ENCODE measurements around the gene SLC66A2.

Gene SLC66A2

DNA sequence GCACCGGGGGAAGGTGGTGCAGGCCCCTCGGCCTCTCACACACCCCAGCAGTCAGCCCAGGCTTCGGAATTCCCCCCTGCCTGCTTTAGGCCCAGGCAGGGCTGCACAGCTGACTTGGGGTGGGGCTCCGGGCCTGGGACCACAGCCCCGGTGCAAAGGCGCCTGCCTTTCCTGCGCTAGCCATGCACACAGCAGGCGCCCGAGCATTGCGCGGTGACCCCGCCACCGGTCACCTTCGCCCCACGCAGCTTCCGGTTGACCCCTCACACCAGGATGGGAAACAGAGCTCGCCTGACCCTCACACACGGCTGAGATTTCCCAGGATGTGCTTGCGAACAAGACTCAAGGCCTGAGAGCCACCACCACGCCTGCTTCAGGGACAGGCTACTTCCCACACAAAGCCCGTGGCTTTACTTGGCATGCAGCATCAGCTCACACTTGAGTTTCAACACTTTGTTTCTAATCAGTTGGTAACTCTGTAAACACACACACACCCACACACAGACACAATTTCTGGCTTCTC, 46.0 kb downstream of the SLC66A2 start:
- no peak overlapping the region for H3K9ac ChIP-seq (ENCODE audit: low read depth, low read length)

DNA sequence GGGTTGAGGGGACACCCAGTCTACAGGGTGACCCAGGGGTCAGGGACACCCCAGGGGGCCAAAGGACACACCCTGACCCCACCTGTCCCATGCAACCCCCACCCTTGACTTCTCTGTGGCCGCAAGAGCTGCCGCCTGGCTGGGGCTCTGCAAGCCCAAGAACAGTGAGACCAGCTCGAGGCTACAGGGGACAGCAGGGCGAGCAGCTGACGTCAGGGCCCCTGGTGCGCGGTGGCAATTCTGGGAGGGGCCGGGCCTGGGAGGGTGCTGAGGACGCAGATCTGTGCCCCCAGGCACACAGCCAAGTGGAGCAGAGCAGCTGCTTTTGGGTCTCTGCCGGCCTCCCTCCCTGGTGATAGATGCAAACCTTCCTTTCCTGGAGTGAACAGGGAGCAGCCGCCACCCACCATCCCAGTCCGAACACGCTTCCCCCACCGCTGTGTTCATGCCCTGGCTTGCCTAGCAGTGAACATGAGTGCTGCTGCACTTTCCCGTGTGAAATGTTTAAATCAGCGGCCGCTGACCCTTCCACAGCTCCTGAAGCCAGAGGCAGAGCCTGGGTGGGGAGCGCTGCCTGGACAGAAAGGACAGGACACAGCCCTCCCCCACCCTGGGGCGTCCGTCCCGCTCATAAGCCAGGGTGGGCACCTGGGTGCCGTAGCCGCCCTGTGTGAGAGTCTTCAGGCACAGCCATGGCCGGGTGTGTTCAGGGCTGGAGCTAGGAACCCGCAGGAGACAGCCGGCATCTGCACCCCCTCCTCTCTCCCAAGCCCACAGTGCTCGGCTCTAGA, 46.9 kb downstream of the SLC66A2 start:
- peaks cover 10% of the 10 kb centered on the region for H3K9me3 ChIP-seq (ENCODE audit: control insufficient read depth, insufficient read depth, low read length)
- no peaks in the 10 kb centered on the region for H3K4me1 ChIP-seq (ENCODE audit: control insufficient read depth, insufficient read depth, low read length)
- no peaks in the 10 kb centered on the region for H3K27me3 ChIP-seq (ENCODE audit: control insufficient read depth, insufficient read depth, low read length)
- H3K4me3 ChIP-seq (ENCODE audit: low read depth, low read length): no peak overlapping the region
- no peak overlapping the region for H3K9ac ChIP-seq (ENCODE audit: low read depth, low read length)
- H3K36me3 ChIP-seq (ENCODE audit: control insufficient read depth, insufficient read depth, low read length): no peaks in the 10 kb centered on the region; the same call in 1 of the 2 replicates
- H3K27ac ChIP-seq (ENCODE audit: low read depth, low read length): no peak overlapping the region

More for the DNA sequence above, 46.0 kb downstream of the SLC66A2 start:
- peaks cover 2% of the 10 kb centered on the region; the same call in 1 of the 2 replicates for H3K9me3 ChIP-seq (ENCODE audit: control insufficient read depth, insufficient read depth, low read length)
- H3K4me1 ChIP-seq (ENCODE audit: control insufficient read depth, insufficient read depth, low read length): no peaks in the 10 kb centered on the region
- H3K4me3 ChIP-seq (ENCODE audit: low read depth, low read length): no peak overlapping the region
- no peak overlapping the region for H3K27ac ChIP-seq (ENCODE audit: low read depth, low read length)
- H3K36me3 ChIP-seq (ENCODE audit: control insufficient read depth, insufficient read depth, low read length): no peaks in the 10 kb centered on the region; the same call in 1 of the 2 replicates
- no peaks in the 10 kb centered on the region for H3K27me3 ChIP-seq (ENCODE audit: control insufficient read depth, insufficient read depth, low read length)

DNA sequence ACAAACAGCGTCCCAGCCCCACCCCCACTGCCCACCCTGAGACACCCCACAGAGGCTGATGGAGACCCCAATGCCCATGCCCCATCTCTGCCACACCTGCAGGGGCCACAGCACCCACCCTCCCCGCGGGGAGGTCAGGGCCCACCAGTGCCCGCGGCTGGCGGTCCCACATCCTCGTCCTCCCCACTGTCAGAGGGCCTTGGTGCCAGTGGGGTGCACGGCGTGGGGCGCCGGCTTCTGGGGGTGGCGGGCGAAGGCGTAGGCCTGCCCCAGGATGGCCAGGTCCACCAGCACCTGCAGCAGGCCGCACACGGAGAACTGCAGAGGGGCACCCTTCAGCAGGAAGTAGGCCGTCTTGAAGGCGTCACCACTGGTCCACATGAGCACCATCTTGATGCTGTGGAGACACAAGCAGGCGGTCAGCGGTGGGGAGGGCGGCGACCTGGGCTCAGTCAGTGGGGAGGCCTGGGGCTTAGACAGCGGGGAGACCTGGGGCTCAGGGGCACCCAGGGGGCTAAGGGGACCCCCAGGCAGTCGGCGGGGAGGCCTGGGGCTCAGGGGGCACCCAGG, 47.6 kb downstream of the SLC66A2 start:
- H3K27ac ChIP-seq (ENCODE audit: low read depth, low read length): no peak overlapping the region
- H3K27me3 ChIP-seq (ENCODE audit: control insufficient read depth, insufficient read depth, low read length): no peaks in the 10 kb centered on the region
- no peak overlapping the region for H3K4me3 ChIP-seq (ENCODE audit: low read depth, low read length)

DNA sequence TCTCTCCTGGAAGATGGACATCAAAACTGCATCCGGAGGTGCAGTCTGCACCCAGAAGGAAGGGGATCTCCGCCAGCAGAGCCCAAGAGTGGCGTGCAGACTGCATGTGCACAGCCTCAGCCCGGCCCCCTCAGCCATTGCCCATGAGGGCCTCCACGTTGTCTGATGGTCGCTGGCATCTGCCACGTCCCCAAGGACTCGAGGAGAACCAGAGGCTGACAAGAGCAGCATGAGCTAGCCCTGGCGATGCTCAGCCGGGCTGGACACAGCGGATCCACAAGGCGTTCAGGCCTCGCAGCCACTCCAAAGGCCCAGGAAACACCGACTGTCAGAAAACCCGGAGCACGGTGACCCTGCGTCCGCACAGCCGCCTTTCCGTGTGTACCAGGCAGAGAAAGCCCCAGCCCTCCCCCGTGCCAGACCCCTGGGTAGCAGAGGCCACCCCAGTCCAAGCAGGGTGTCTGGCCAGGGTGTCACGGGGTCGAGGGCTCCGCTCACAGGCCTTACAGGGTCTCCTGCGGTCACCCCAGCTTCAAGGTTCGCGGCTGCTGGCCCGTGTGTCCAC, 48.3 kb downstream of the SLC66A2 start:
- Histone ChIP-seq H3K4me1 (ENCODE audit: control insufficient read depth, insufficient read depth, low read length) (no peaks in the 10 kb centered on the region), H3K36me3 (ENCODE audit: control insufficient read depth, insufficient read depth, low read length) (no peaks in the 10 kb centered on the region; the same call in 1 of the 2 replicates), H3K4me3 (ENCODE audit: low read depth, low read length) (no peak overlapping the region), H3K27me3 (ENCODE audit: control insufficient read depth, insufficient read depth, low read length) (no peaks in the 10 kb centered on the region), H3K27ac (ENCODE audit: low read depth, low read length) (no peak overlapping the region), H3K9me3 (ENCODE audit: control insufficient read depth, insufficient read depth, low read length) (peaks cover 24% of the 10 kb centered on the region), H3K9ac (ENCODE audit: low read depth, low read length) (no peak overlapping the region)

More for the DNA sequence above, 47.6 kb downstream of the SLC66A2 start:
- no peak overlapping the region for H3K9ac ChIP-seq (ENCODE audit: low read depth, low read length)
- H3K36me3 ChIP-seq (ENCODE audit: control insufficient read depth, insufficient read depth, low read length): no peaks in the 10 kb centered on the region; the same call in 1 of the 2 replicates
- H3K9me3 ChIP-seq (ENCODE audit: control insufficient read depth, insufficient read depth, low read length): peaks cover 16% of the 10 kb centered on the region
- H3K4me1 ChIP-seq (ENCODE audit: control insufficient read depth, insufficient read depth, low read length): no peaks in the 10 kb centered on the region

DNA sequence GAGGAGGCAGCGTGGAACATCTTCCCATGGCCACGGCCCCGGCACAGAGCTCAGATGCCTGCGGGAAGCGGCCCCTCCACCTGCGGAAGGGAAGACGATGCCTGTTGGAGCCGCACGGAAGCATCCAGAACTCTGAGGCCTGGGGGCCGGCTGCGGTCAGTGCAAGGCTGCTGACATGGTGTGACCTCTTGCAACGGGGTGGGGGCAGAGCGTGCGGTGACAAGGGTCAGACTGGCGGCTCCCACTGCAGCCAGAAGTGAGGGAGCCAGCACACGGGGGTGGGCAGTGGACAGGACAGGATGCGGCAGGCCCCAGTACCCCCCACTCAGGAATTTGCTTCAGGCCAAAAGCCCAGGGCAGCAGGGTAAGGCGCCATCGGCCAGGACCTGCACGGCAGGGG, 48.8 kb downstream of the SLC66A2 start:
- H3K36me3 ChIP-seq (ENCODE audit: control insufficient read depth, insufficient read depth, low read length): no peaks in the 10 kb centered on the region; the same call in 1 of the 2 replicates
- no peak overlapping the region for H3K27ac ChIP-seq (ENCODE audit: low read depth, low read length)
- H3K9me3 ChIP-seq (ENCODE audit: control insufficient read depth, insufficient read depth, low read length): peaks cover 29% of the 10 kb centered on the region
- H3K27me3 ChIP-seq (ENCODE audit: control insufficient read depth, insufficient read depth, low read length): no peaks in the 10 kb centered on the region
- no peak overlapping the region for H3K4me3 ChIP-seq (ENCODE audit: low read depth, low read length)
- H3K9ac ChIP-seq (ENCODE audit: low read depth, low read length): no peak overlapping the region
- no peaks in the 10 kb centered on the region for H3K4me1 ChIP-seq (ENCODE audit: control insufficient read depth, insufficient read depth, low read length)

DNA sequence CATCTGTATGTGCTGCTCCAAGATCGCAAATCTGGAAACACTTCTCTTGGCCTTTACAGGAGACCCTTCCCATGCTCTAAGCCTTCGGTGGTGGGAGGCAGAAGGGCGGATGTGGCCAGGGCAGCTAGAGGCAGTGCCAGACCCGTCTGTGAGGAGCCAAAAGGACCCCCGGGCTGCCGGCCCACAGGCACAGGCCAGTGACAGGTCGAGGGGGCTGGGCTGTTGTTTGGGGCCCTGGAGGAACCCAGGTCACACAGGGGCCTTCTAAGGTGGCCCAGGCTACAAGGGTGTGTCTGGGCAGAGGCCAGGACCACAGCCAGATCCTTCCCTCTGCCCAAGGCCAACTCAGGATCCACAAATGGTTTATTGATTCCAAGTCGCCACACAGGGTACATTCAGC, 49.4 kb downstream of the SLC66A2 start:
- H3K4me1 ChIP-seq (ENCODE audit: control insufficient read depth, insufficient read depth, low read length): no peaks in the 10 kb centered on the region
- H3K36me3 ChIP-seq (ENCODE audit: control insufficient read depth, insufficient read depth, low read length): no peaks in the 10 kb centered on the region; the same call in 1 of the 2 replicates
- no peaks in the 10 kb centered on the region for H3K27me3 ChIP-seq (ENCODE audit: control insufficient read depth, insufficient read depth, low read length)
- no peak overlapping the region for H3K27ac ChIP-seq (ENCODE audit: low read depth, low read length)
- H3K9me3 ChIP-seq (ENCODE audit: control insufficient read depth, insufficient read depth, low read length): peaks cover 34% of the 10 kb centered on the region
- H3K4me3 ChIP-seq (ENCODE audit: low read depth, low read length): no peak overlapping the region
- H3K9ac ChIP-seq (ENCODE audit: low read depth, low read length): no peak overlapping the region

DNA sequence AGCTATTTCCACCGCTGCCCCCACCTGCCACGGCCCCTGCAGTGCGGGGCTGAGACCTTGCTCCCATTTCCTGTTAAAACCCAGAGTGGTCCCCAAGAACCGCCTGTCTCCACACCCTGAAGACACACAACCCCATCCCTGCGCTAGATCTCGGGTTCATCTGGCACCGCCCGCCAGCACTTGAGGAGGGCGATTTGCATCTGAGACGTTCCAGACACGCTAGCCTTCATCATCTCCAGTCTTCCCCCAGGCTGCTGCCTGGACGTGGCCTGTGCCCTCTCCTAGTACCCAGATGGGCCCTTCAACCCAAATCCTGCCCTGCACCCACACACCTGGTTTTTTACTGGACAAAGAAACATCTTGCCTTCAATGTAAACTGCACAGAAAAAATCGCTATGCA, 49.8 kb downstream of the SLC66A2 start:
- Histone ChIP-seq H3K4me3 (ENCODE audit: low read depth, low read length) (no peak overlapping the region), H3K27me3 (ENCODE audit: control insufficient read depth, insufficient read depth, low read length) (no peaks in the 10 kb centered on the region), H3K36me3 (ENCODE audit: control insufficient read depth, insufficient read depth, low read length) (no peaks in the 10 kb centered on the region; the same call in 1 of the 2 replicates), H3K27ac (ENCODE audit: low read depth, low read length) (no peak overlapping the region), H3K9ac (ENCODE audit: low read depth, low read length) (no peak overlapping the region), H3K9me3 (ENCODE audit: control insufficient read depth, insufficient read depth, low read length) (peaks cover 38% of the 10 kb centered on the region), H3K4me1 (ENCODE audit: control insufficient read depth, insufficient read depth, low read length) (no peaks in the 10 kb centered on the region)

DNA sequence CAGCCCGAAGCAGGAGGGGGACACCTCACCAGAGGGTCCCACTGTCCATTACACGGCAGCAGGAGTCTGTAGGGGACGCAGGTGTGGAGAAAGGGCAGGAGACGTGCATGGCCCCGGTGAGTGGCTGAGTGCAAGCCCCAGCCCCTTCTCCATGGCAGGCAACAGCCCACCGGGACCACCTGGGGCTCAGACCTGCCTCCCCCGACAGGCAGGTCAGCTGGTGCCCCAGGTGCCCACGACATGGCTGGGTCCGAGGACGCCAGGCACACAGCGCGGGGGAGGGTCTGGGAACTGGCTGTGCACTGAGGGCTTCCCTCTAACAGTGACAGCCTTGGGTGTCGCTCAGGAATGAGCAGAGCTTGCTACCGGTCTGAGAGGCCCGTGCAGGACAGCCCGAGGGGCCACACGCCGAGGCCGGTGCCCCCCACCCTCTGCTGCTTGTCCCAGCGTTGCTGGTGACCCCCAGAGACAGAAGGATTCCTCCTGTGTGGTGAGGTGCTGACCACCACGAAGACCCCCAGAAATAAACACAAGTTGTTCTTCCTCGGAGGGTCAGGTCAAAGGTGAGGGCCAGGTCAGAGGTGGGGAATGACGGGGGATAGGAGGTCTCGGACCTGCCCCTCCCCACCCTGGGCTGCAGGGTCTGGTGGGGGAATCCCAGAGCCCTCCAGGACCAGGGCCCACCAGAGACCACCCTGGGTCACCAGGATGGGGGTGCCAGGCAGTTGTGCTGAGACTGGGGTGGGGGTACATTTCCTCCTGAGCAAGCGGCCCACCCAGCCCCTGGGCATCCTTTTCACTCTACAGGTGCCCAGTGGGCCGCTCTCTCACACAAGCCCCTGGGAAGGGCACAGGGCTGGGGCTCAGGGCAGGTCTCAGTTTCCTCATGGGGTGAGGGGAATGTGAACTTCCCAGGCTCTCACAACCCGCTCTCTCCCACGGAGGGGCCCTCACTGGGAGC, 50.6 kb downstream of the SLC66A2 start:
- Histone ChIP-seq H3K4me3 (ENCODE audit: low read depth, low read length) (no peak overlapping the region), H3K9ac (ENCODE audit: low read depth, low read length) (no peak overlapping the region), H3K27me3 (ENCODE audit: control insufficient read depth, insufficient read depth, low read length) (no peaks in the 10 kb centered on the region), H3K4me1 (ENCODE audit: control insufficient read depth, insufficient read depth, low read length) (no peaks in the 10 kb centered on the region), H3K36me3 (ENCODE audit: control insufficient read depth, insufficient read depth, low read length) (no peaks in the 10 kb centered on the region; the same call in 1 of the 2 replicates), H3K27ac (ENCODE audit: low read depth, low read length) (no peak overlapping the region), H3K9me3 (ENCODE audit: control insufficient read depth, insufficient read depth, low read length) (peaks cover 44% of the 10 kb centered on the region)

DNA sequence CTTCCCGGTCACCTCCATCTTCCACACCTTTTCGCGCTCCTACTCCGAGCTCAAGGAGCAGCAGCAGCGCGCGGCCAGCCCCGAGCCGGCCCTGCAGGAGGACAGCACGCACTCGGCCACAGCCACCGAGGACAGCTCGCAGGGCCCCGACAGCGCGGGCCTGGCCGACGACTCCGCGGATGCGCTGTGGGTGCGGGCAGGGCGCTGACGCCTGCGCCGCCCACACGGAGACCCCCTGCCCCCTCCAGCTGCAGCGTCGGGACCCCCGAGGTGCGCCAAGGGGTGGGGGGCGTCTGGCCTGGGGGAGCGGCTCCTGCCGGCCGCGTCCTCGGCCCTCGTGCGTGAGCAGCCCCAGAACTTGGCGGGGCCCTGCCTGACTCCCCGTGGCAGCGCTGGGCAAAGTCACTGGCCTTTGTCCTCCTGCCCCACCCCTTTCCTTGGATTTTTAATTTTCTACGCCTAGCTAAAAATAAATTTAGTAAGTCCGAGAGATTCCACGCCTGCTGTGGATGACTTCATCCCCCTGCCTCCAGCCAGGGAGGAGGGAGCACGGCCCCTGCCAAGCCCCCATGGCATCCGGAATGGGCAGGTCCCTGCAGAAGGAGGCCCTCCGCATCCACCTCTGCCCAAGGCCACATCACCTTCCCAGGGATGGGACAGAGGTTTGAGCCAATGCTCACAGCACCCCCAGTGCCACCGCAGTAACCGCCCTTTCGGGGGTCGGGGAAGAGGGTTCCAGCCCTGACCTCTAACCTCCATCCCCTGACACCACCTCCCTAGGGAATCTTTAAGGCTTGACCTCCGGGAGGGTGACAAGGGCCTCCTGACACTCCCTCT, 51.6 kb downstream of the SLC66A2 start:
- Histone ChIP-seq H3K36me3 (ENCODE audit: control insufficient read depth, insufficient read depth, low read length) (no peaks in the 10 kb centered on the region; the same call in 1 of the 2 replicates), H3K4me3 (ENCODE audit: low read depth, low read length) (no peak overlapping the region), H3K9me3 (ENCODE audit: control insufficient read depth, insufficient read depth, low read length) (peaks cover 52% of the 10 kb centered on the region), H3K27ac (ENCODE audit: low read depth, low read length) (no peak overlapping the region), H3K27me3 (ENCODE audit: control insufficient read depth, insufficient read depth, low read length) (no peaks in the 10 kb centered on the region), H3K4me1 (ENCODE audit: control insufficient read depth, insufficient read depth, low read length) (no peaks in the 10 kb centered on the region), H3K9ac (ENCODE audit: low read depth, low read length) (no peak overlapping the region)

Data from HUES48 (cell line).